Activated CD8-positive, alpha-beta T cell treated with anti-CD3 and anti-CD28 coated beads for 36 hours (primary cell): ENCODE data around the gene NRGN. TPM values are rescaled to one million over a fixed set of nuclear protein-coding genes. Genes with fewer than 3 reads are reported as not detected.

Experiments
- ATAC-seq: fragments of 200-7000 bp; cut with Tn5 transposase; one replicate; pipeline ENCODE4 v1.10.0; 2021; ENCODE audit warnings: mild to moderate bottlenecking, moderate library complexity
- CTCF ChIA-PET: fragments of 350-600 bp; sonication (Branson Sonifier 250); formaldehyde crosslinking; loops from one replicate; lab custom pipeline; 2021; ENCODE audit warnings: antibody characterized with exemption; lab: Charles Lee
- POLR2A ChIA-PET: fragments of 350-600 bp; sonication (Branson Sonifier 250); formaldehyde crosslinking; loops from one replicate; lab custom pipeline; 2021; ENCODE audit warnings: antibody characterized with exemption; lab: Charles Lee
- DNase-seq: peaks from one replicate; pipeline ENCODE4 v3.0.0-alpha.2; 2020
- H3K27ac Mint-ChIP-seq: one replicate; pipeline ENCODE4 v1.8.0; 2021; ENCODE audit warnings: mild to moderate bottlenecking, mixed read lengths
- H3K27me3 Mint-ChIP-seq: one replicate; pipeline ENCODE4 v1.8.0; 2021; ENCODE audit warnings: mixed read lengths
- H3K36me3 Mint-ChIP-seq: one replicate; pipeline ENCODE4 v1.8.0; 2021; ENCODE audit warnings: low read depth, mixed read lengths
- H3K4me1 Mint-ChIP-seq: one replicate; pipeline ENCODE4 v1.8.0; 2021; ENCODE audit warnings: low read depth, mixed read lengths
- H3K4me3 Mint-ChIP-seq: one replicate; pipeline ENCODE4 v1.8.0; 2021; ENCODE audit warnings: mild to moderate bottlenecking, moderate library complexity, mixed read lengths
- H3K9me3 Mint-ChIP-seq: one replicate; pipeline ENCODE4 v1.8.0; 2021; ENCODE audit warnings: mixed read lengths
- intact Hi-C: fragments of 100-400 bp; cut with micrococcal nuclease; formaldehyde crosslinking; loops from one replicate; pipeline ENCODE4 v1.10.0; 2022
- total RNA-seq, 2 experiments: library from RNA; stranded (reverse); gene quantifications; one replicate each; pipeline ENCODE4 v1.2.3, GENCODE V29; 2021
- TF ChIP-seq, protein P1 (sequence below): fragments of 200-600 bp; IDR thresholded peaks from one replicate; pipeline ENCODE4 v1.8.0; 2022; ENCODE audit warnings: antibody characterized with exemption, mild to moderate bottlenecking

The NRGN gene
- total RNA-seq, 2 experiments from 2014 or later: 5.7 to 6.4 TPM

GRCh38 chr11:124778281-124778680, 38.5 kb downstream of the NRGN start:
- no peaks in the 10 kb centered on the region for H3K9me3 Mint-ChIP-seq
- ATAC-seq (no peak), DNase-seq (no peak)
- ChIA-PET POLR2A (interaction anchor here (0.7 kb wide), 1 partner anchor 9 kb away, joined by 3 read pairs; no protein-coding TSS in a partner anchor), CTCF (interaction anchor here (1.9 to 4.2 kb wide), 3 partner anchors 15 to 58 kb away, joined by 6 to 19 read pairs (median 15); partner anchors contain the start of gene ESAM)
- intact Hi-C loops: no loop called here
- TF ChIP-seq, protein P1, sequence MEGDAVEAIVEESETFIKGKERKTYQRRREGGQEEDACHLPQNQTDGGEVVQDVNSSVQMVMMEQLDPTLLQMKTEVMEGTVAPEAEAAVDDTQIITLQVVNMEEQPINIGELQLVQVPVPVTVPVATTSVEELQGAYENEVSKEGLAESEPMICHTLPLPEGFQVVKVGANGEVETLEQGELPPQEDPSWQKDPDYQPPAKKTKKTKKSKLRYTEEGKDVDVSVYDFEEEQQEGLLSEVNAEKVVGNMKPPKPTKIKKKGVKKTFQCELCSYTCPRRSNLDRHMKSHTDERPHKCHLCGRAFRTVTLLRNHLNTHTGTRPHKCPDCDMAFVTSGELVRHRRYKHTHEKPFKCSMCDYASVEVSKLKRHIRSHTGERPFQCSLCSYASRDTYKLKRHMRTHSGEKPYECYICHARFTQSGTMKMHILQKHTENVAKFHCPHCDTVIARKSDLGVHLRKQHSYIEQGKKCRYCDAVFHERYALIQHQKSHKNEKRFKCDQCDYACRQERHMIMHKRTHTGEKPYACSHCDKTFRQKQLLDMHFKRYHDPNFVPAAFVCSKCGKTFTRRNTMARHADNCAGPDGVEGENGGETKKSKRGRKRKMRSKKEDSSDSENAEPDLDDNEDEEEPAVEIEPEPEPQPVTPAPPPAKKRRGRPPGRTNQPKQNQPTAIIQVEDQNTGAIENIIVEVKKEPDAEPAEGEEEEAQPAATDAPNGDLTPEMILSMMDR: no peak
- H3K36me3 Mint-ChIP-seq: peaks cover 8% of the 10 kb centered on the region
- no peak overlapping the region for H3K4me3 Mint-ChIP-seq
- H3K27ac Mint-ChIP-seq: no peak overlapping the region
- H3K27me3 Mint-ChIP-seq: no peaks in the 10 kb centered on the region
- H3K4me1 Mint-ChIP-seq: peaks cover 11% of the 10 kb centered on the region

DNA sequence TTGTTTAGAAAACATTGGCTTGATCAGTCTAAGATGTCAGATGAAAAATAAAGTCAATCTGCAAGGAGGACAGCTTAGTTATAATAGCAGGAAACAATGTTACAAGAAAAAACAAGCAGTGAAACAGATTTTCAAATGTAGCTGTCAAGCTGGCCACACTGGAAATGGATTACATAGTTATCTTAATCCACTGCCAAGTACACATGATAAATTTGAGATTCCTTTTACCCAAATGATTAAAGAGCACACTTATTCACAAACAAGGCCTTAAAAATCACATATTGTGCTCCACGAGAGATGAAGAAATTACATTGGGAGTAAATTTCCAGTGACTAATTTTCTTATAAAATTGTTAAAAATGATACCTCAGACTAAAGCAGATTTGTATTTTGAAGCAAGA, 39.8 kb downstream of the NRGN start:
- Mint-ChIP-seq H3K4me1 (peaks cover 19% of the 10 kb centered on the region), H3K27me3 (no peaks in the 10 kb centered on the region), H3K36me3 (peaks cover 8% of the 10 kb centered on the region), H3K4me3 (no peak overlapping the region), H3K9me3 (no peaks in the 10 kb centered on the region), H3K27ac (no peak overlapping the region)
- ATAC-seq (no peak), DNase-seq (no peak)
- intact Hi-C loops: no loop called here
- TF ChIP-seq, protein P1: no peak
- ChIA-PET CTCF (interaction anchor here (1.3 to 4.2 kb wide), 5 partner anchors 13 to 58 kb away, joined by 3 to 19 read pairs (median 6); partner anchors contain the start of genes ESAM and NRGN), POLR2A (no interaction called here)

DNA sequence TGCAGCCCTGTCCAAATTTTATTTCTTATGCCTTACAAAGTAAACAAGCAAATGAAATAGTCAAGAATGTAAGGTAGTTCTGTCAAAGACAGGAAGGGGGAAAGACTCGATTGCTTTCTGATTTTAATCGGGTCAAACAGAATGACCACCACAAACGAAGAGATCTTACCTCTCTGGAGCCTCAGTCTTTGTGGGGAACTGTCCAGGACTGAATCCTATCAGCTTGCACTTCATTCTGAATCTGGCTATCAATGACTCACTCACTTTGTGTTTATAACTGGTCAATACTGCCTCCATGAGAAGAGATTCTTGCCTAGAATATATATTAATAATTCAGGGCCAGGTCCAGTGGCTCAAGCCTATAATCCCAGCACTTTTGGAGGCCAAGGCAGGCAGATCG, 43.3 kb downstream of the NRGN start:
- ChIA-PET POLR2A (interaction anchor here (1.3 kb wide), 1 partner anchor 15 kb away, joined by 3 read pairs; no protein-coding TSS in a partner anchor), CTCF (interaction anchor here (0.6 to 3.1 kb wide), 3 partner anchors 8 to 14 kb away, joined by 3 to 16 read pairs (median 9); no protein-coding TSS in a partner anchor)
- no peaks in the 10 kb centered on the region for H3K9me3 Mint-ChIP-seq
- intact Hi-C loops: no loop called here
- H3K36me3 Mint-ChIP-seq: no peaks in the 10 kb centered on the region
- TF ChIP-seq, protein P1: no peak
- no peak overlapping the region for H3K4me3 Mint-ChIP-seq
- ATAC-seq (no peak), DNase-seq (no peak)
- H3K27me3 Mint-ChIP-seq: no peaks in the 10 kb centered on the region
- no peak overlapping the region for H3K27ac Mint-ChIP-seq
- H3K4me1 Mint-ChIP-seq: peaks cover 9% of the 10 kb centered on the region

GRCh38 chr11:124784051-124784450, 44.3 kb downstream of the NRGN start:
- H3K4me3 Mint-ChIP-seq: no peak overlapping the region
- no peaks in the 10 kb centered on the region for H3K36me3 Mint-ChIP-seq
- DNase-seq (no peak), ATAC-seq (no peak)
- intact Hi-C loops: no loop called here
- peaks cover 9% of the 10 kb centered on the region for H3K4me1 Mint-ChIP-seq
- TF ChIP-seq, protein P1: no peak
- H3K27me3 Mint-ChIP-seq: no peaks in the 10 kb centered on the region
- POLR2A ChIA-PET: interaction anchor here (1.1 kb wide), 1 partner anchor 15 kb away, joined by 3 read pairs; no protein-coding TSS in a partner anchor
- CTCF ChIA-PET: interaction anchor here (0.9 to 3.1 kb wide), 5 partner anchors 10 to 82 kb away, joined by 3 to 16 read pairs (median 3); partner anchors contain the start of genes ESAM and NRGN
- no peak overlapping the region for H3K27ac Mint-ChIP-seq
- H3K9me3 Mint-ChIP-seq: no peaks in the 10 kb centered on the region

GRCh38 chr11:124788521-124788920, 48.8 kb downstream of the NRGN start:
- Mint-ChIP-seq H3K9me3 (no peaks in the 10 kb centered on the region), H3K36me3 (no peaks in the 10 kb centered on the region), H3K27ac (no peak overlapping the region), H3K4me1 (peaks cover 34% of the 10 kb centered on the region), H3K4me3 (no peak overlapping the region), H3K27me3 (no peaks in the 10 kb centered on the region)
- ATAC-seq (no peak), DNase-seq (no peak)
- TF ChIP-seq, protein P1: no peak
- CTCF ChIA-PET: interaction anchor here (0.7 to 1.0 kb wide), 2 partner anchors 9 to 26 kb away, joined by 3 to 4 read pairs; no protein-coding TSS in a partner anchor
- intact Hi-C loops: no loop called here
- POLR2A ChIA-PET: no interaction called here
